KMS-11 (cell line): ENCODE measurements around the gene CLUH.

Experiments
- H2AFZ ChIP-seq: fragments of 200-600 bp; sonication (generic); 2 replicates; pipeline ENCODE4 v1.6.1; 2016; ENCODE audit warnings: antibody characterized with exemption, mixed run types, low read depth
- H3K27ac ChIP-seq: fragments of 200-600 bp; sonication (generic); 2 replicates; pipeline ENCODE4 v1.6.1; 2016; ENCODE audit warnings: mild to moderate bottlenecking, mixed run types
- H3K27me3 ChIP-seq: fragments of 200-600 bp; sonication (generic); 2 replicates; pipeline ENCODE4 v1.6.1; 2017; ENCODE audit warnings: mild to moderate bottlenecking, low read depth, mixed run types, moderate library complexity; ENCODE audit not compliant: insufficient read depth
- H3K36me3 ChIP-seq: fragments of 200-600 bp; sonication (generic); 2 replicates; pipeline ENCODE4 v1.6.1; 2017; ENCODE audit warnings: mild to moderate bottlenecking, mixed run types; ENCODE audit not compliant: insufficient read depth
- H3K4me1 ChIP-seq: fragments of 200-600 bp; sonication (generic); 2 replicates; pipeline ENCODE4 v1.6.1; 2016; ENCODE audit warnings: mild to moderate bottlenecking, low read depth, mixed run types; ENCODE audit not compliant: poor library complexity, severe bottlenecking
- H3K4me2 ChIP-seq: fragments of 200-600 bp; sonication (generic); 2 replicates; pipeline ENCODE4 v1.7.0; 2016; ENCODE audit warnings: mild to moderate bottlenecking, mixed run types
- H3K4me3 ChIP-seq: fragments of 200-600 bp; sonication (generic); IDR thresholded peaks from 2 replicates; pipeline ENCODE4 v1.6.1; 2017; ENCODE audit warnings: low read depth, low read length, mixed read lengths; ENCODE audit not compliant: insufficient read depth
- H3K79me2 ChIP-seq: fragments of 200-600 bp; sonication (generic); 2 replicates; pipeline ENCODE4 v1.6.1; 2016; ENCODE audit warnings: low read depth, mixed run types; ENCODE audit not compliant: insufficient read depth
- H3K9ac ChIP-seq: fragments of 200-600 bp; sonication (generic); 2 replicates; pipeline ENCODE4 v1.6.1; 2016; ENCODE audit warnings: mild to moderate bottlenecking, mixed run types
- H4K20me1 ChIP-seq: fragments of 200-600 bp; sonication (generic); 2 replicates; pipeline ENCODE4 v1.6.1; 2016; ENCODE audit warnings: mild to moderate bottlenecking, mixed run types; ENCODE audit not compliant: insufficient read depth
- TF ChIP-seq, protein P1 (sequence below): fragments of 200-600 bp; sonication (generic); conservative IDR thresholded peaks from 2 replicates; pipeline ENCODE4 v1.6.1; 2017; ENCODE audit warnings: low read depth, mild to moderate bottlenecking, antibody characterized with exemption, low read length, moderate library complexity, mixed read lengths

Gene CLUH

DNA sequence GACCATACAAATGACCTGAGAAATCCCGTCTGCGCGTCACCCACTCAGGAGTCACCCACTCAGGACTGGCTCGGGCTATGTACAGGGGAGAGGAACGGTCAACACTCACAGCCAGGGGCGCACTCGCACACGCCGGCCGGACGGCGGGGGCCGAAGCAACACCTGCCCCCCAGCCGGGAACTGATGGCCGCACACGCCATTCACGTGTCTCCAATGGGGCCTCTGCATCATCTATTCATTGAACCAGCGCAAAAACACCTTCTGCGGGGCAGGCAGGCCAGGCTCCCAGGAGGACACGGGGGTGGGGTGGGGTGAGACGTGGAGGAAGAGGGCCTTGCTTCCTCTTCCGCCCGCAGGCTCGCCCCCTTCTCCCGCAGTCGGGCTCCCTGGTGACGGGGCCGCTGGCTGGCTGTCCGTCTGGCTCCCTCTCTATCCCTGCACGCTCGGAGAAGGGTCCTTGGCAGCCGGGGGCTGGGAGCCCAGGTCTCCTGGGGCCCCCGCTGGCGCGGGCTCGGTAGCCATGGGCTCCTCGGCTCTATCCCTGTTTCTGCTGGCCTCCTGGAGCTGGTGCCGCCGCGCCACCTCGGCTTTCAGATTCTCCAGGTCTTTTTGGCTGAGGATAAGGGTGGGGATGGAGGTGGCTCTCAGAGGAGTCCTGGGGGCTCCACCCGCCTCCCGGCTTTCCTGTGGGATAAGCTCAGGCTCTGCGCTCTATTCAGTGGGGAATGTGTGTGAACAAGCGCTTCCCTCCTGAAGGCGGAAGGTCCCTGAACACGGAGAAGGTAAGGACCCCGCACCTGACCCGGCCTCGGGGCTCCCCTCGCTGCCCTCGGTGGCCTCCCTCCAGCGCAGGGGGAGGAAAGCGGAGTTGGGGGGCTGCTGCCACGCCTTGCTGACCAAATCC, 21.1 kb downstream of the CLUH start:
- no peaks in the 10 kb centered on the region for H3K36me3 ChIP-seq
- H3K4me2 ChIP-seq = no peak overlapping the region
- no peak overlapping the region for H3K27ac ChIP-seq
- H3K27me3 ChIP-seq = no peaks in the 10 kb centered on the region
- H4K20me1 ChIP-seq = no peaks in the 10 kb centered on the region
- H3K4me3 ChIP-seq = no peak overlapping the region
- H3K4me1 ChIP-seq = no peaks in the 10 kb centered on the region
- TF ChIP-seq, protein P1, sequence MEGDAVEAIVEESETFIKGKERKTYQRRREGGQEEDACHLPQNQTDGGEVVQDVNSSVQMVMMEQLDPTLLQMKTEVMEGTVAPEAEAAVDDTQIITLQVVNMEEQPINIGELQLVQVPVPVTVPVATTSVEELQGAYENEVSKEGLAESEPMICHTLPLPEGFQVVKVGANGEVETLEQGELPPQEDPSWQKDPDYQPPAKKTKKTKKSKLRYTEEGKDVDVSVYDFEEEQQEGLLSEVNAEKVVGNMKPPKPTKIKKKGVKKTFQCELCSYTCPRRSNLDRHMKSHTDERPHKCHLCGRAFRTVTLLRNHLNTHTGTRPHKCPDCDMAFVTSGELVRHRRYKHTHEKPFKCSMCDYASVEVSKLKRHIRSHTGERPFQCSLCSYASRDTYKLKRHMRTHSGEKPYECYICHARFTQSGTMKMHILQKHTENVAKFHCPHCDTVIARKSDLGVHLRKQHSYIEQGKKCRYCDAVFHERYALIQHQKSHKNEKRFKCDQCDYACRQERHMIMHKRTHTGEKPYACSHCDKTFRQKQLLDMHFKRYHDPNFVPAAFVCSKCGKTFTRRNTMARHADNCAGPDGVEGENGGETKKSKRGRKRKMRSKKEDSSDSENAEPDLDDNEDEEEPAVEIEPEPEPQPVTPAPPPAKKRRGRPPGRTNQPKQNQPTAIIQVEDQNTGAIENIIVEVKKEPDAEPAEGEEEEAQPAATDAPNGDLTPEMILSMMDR = no peak
- no peak overlapping the region for H3K9ac ChIP-seq
- H3K79me2 ChIP-seq = no peaks in the 10 kb centered on the region
- no peak overlapping the region for H2AFZ ChIP-seq

DNA sequence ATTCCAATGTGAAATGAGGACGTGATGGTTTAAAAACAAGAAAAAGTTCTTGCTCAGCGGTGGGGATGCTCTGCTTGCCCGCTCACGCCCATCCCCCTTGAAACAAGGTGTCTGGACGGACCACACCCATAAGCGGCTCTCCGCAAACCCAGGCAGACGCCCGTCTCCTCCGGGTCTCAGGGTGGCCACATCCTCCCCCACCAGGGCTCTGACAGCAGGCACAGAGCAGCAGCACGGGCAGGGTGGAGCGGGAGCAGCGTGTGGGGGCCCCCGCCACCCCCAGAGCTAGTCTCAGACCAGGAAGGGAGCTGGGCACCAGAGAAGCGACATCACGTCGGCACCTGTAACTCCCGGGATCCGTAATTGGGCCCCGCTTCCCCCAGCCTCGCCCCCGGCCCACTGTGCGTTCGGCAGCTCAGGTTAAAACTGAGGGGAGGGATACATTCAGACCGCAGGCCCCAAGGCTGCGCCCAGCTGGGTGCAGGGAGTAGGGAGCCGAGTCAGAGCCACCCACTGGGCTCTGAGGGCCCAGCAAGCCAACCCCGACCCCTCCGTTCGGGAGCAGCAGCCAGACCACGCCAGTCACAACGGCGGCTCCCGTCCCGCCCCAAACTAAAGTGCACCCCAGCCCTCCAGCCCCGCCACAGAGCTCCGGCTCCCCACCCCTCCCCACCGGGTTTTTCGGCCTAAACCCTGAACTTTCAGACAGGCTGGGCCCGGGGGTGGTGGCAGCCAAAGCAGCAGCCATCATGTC, 22.0 kb downstream of the CLUH start:
- TF ChIP-seq, protein P1 = no peak
- Histone ChIP-seq H3K4me3 (no peak overlapping the region), H3K27ac (no peak overlapping the region), H3K27me3 (no peaks in the 10 kb centered on the region), H3K4me1 (no peaks in the 10 kb centered on the region), H4K20me1 (no peaks in the 10 kb centered on the region), H3K79me2 (no peaks in the 10 kb centered on the region), H3K9ac (no peak overlapping the region), H3K4me2 (no peak overlapping the region), H2AFZ (no peak overlapping the region), H3K36me3 (no peaks in the 10 kb centered on the region)

DNA sequence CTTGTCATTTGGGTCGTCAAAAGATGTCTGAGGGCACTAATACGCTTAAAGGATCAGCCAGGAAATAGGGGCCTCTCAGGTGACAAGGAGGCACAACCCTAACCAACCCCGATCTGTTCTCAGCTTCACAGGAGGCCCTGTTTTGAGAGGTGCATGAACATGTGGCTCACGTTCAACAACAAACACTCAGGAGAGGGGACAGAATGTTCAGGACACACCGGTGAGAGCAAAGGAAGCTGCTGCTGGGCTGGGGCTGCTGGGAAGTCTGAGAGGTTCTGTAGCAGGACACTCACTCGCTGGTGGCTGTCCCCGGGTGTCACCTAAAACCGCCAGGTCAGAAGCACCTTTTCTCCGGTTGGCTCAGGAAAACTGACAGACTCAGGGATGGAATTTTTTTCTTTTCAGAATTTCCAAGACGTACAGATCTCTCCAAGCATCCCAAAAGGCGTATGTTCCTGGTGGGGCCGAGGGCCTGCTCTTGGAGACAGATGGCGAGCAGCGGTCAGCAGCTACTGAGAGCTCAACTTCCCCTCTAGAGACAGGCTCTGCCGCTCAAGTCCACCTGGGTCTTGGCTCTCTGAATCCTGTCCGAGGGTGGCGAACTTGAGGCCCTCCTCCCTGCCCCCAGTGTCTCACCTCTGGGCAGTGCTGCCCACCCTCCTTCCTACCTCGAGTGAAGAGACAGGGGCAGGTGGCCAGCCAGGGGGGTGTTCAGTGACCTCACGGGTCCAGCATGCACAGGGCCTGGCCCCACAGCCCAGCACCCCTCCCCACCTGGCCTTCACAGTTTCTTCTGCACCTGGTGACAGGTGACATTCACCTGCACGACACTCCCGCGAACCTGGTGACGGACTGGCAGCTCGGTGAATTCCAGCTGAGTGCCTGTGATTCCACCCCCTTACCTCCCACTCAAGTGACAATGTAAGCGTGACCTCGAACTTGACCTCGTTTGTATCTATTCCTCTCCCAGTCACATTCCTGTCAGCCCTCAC, 22.9 kb downstream of the CLUH start:
- Histone ChIP-seq H2AFZ (no peak overlapping the region), H4K20me1 (no peaks in the 10 kb centered on the region), H3K9ac (no peak overlapping the region), H3K4me3 (no peak overlapping the region), H3K27me3 (no peaks in the 10 kb centered on the region), H3K4me1 (no peaks in the 10 kb centered on the region), H3K36me3 (no peaks in the 10 kb centered on the region), H3K4me2 (no peak overlapping the region), H3K27ac (no peak overlapping the region; the same call in 1 of the 2 replicates), H3K79me2 (no peaks in the 10 kb centered on the region)
- TF ChIP-seq, protein P1 = no peak

DNA sequence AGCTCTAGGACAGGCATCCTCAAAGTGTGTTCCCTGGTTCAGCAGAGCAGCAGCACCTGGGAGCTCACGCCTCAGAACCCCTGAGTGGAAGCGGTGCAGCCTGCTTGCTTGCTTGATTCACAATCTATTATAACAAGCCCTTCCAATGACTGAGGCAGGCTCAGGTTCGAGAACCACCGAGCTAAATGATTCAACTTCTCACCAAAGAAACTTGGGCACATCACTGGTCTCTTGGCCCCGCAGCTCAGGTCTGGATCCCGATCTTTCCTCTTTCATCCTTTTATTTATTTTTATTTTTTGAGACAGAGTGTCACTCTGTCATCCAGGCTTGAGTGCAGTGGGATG, 24.5 kb downstream of the CLUH start:
- no peak overlapping the region; the same call in 1 of the 2 replicates for H3K27ac ChIP-seq
- no peaks in the 10 kb centered on the region for H4K20me1 ChIP-seq
- TF ChIP-seq, protein P1 = no peak
- H3K36me3 ChIP-seq = no peaks in the 10 kb centered on the region
- no peak overlapping the region for H2AFZ ChIP-seq
- no peaks in the 10 kb centered on the region for H3K79me2 ChIP-seq
- no peak overlapping the region for H3K4me2 ChIP-seq
- no peaks in the 10 kb centered on the region for H3K4me1 ChIP-seq
- H3K4me3 ChIP-seq = no peak overlapping the region
- no peak overlapping the region for H3K9ac ChIP-seq
- no peaks in the 10 kb centered on the region for H3K27me3 ChIP-seq
